GM12873 (cell line): ENCODE measurements around the gene FKBP15.

Experiments used
- TF ChIP-seq, protein P1 (sequence below): IDR thresholded peaks from 2 replicates; pipeline ENCODE4 v1.5.1; 2012; ENCODE audit warnings: low read depth, mild to moderate bottlenecking, moderate library complexity, low read length, control low read depth; ENCODE audit not compliant: insufficient read depth; ENCODE audit errors: missing control alignments

Gene FKBP15

DNA sequence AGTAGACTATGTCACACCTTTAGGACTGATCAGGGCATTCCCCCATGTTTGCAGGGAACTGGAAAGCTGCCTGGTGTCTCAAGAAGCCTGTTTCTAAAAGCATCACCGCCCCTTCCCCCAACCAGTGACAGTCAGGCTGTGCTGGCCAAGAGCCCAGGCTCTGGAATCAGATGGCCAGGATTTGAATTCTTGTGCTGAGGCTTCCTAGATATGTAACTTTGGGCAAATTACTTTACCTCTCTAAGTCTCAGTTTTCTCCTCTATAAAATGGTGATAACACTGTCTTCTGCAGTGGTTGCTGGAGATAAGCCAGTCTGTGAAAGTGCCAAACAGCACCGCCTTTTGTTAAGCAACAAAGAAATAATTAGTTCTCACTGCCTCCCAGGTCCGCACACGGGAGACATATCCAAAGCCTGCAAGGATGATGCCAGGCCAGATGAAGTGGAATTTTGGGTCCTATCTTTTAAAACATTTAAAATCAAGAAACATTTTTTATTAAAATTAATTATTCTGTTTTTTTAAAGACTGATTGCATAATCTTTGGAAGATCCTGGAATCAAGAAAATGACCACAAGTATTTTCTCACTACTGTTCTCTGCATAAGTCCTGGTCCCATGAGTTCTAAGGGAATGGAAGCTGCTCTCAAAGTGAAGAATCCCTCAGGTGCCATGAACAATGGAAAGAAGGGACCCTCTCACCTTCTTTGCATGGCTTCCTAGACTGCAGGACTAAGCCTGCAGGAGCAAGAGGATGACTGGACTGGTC, 56.4 kb downstream of the FKBP15 start:
- TF ChIP-seq, protein P1, sequence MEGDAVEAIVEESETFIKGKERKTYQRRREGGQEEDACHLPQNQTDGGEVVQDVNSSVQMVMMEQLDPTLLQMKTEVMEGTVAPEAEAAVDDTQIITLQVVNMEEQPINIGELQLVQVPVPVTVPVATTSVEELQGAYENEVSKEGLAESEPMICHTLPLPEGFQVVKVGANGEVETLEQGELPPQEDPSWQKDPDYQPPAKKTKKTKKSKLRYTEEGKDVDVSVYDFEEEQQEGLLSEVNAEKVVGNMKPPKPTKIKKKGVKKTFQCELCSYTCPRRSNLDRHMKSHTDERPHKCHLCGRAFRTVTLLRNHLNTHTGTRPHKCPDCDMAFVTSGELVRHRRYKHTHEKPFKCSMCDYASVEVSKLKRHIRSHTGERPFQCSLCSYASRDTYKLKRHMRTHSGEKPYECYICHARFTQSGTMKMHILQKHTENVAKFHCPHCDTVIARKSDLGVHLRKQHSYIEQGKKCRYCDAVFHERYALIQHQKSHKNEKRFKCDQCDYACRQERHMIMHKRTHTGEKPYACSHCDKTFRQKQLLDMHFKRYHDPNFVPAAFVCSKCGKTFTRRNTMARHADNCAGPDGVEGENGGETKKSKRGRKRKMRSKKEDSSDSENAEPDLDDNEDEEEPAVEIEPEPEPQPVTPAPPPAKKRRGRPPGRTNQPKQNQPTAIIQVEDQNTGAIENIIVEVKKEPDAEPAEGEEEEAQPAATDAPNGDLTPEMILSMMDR = no peak

DNA sequence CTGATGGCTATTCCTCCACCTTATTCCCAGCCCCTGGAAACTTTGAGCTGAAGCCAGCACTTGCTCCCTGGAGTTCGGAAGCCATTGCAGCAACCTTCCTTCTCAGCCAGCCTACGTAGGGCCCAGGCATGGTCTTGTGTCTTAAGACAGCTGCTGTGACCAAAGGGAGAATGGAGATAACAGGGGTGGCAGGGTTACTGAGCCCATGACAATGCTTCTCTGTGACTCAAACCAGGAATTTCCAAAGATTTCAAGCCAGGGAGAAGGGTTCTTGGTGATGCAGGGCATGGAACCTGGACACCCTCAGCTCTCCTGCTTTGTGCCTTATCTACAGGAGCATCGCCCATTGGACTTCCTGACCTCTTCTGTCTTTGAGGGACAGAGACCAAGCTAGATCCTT, 58.1 kb downstream of the FKBP15 start:
- TF ChIP-seq, protein P1 = no peak

DNA sequence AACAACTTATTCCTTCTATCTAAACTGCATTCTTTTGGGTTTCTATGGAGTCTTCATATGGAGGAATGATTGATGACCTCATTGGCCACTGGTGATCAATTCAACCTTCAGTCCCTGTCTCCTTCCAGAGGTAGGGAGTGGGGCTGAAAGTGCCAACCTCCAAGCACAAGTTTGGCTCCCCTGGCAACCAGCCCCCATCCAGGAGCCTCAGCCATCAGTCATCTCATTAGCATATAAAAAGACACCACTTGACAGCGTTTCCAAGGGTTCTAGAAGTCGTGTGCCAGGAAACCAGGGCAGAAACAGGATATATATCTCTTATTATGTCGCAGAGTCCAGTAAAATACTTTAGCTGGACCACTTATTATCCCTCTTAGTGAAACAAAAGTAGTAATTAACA, 60.5 kb downstream of the FKBP15 start:
- TF ChIP-seq, protein P1 = no peak

DNA sequence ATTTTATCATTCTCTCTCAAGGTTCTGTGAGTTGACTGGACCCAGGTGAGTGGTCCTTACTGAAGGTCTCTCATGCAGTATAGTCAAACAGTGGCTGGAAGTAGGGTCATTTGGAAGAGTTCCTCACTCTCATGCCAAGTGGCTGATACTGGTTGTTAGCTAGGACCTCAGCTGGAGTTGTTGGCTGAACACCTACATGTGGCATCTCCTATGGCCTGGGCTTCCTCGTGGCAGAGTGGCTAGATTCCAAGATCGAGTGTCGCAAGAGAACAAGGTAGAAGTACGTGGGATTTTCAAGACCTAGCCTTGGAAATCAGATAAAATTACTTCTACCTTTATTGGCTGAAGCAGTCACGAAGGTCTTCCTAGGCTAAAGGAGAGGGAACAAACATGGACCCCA, 62.6 kb downstream of the FKBP15 start:
- TF ChIP-seq, protein P1 = no peak

DNA sequence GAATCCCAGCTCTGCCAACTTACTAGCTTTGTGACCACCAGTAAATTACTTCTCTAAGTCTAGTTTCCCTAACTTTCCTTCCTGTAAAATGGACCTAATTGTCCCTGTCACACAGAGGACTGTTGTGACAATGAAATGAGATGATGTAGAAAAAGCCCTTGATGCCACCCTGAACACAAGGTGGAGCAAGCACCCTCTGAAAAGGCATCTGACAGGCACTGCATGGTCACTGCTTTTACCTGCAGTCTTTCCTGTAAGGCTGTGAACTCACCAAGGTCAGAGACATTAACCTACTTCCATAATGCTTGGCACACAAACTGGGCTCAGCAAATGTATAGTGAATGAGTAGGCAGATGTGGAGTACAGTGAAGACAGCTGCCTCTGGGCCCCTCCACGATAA, 64.2 kb downstream of the FKBP15 start:
- TF ChIP-seq, protein P1 = peak; percentile 19

DNA sequence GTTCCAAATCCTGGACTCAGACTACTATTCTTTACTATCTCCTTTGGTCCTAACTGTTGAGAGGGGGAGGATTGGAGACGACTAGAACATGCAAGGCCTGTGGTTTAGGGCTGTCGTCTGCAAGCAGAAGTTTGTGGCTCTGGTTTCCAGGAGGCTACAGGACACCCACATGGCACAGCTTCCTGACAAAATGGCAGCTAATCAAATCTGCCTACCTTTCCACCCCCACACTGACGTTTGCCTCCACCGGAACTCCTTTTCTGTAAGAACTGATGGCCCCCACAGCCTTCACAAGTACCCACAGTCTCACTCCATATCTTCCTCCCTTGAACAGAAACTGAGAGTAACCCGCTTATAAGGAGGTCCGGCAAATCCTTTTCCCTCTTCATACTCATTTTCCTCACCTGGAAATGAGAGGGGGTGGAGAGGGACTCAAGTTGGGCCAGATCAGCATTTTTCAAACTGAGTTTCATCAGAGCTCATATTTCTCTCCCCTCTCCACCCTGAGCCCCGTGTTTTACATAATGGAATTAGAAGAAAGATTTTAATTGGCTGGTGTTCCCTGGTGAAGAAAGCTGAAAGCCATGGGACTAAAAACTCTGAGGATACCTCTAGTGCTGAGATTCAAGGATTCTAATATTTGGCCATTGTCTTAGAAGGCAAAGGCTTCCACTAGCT, 65.0 kb downstream of the FKBP15 start:
- TF ChIP-seq, protein P1 = no peak

DNA sequence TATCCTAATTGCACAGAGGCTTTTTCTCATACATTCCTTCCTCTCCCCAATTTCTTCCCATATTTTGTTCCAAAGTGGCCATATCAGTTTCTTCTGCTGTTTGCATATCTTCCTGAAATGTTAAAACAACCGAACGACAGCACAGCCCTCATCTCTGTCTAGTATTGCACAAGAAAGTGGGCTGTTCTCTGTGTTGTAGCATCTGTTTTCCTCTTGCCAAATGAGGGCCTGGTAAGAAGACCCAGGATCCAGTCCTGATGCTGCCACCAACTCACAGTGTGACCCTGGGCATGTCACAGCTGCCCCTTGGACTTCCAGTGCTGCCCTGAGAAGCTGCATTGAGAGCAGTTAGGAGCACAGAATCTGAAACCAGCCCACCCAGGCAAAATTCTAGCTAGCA, 66.1 kb downstream of the FKBP15 start:
- TF ChIP-seq, protein P1 = no peak
